Uterus (tissue), 4 donors: ENCODE measurements around the gene ZRANB3. TPM values are rescaled to one million over a fixed set of nuclear protein-coding genes. Genes with fewer than 3 reads are reported as not detected.

Experiments used
- DNase-seq, 2 donors: peaks; one replicate each; pipeline ENCODE4 v3.0.0-alpha.2; 2019 to 2020
- H3K27ac ChIP-seq, 2 donors: fragments of 200-600 bp; sonication (generic); 1 replicate in 1 of 2; 2 replicates in 1 of 2; pipeline ENCODE4 v1.5.1; 2016 to 2018
- H3K27me3 ChIP-seq, 2 donors: fragments of 200-600 bp; sonication (generic); one replicate each; pipeline ENCODE4 v1.5.1; 2018 to 2019; ENCODE audit warnings: control low read depth in 1 of 2
- H3K36me3 ChIP-seq, 2 donors: fragments of 200-600 bp; sonication (generic); one replicate each; pipeline ENCODE4 v1.5.1; 2019; ENCODE audit warnings: control low read depth in 1 of 2
- H3K4me1 ChIP-seq, 2 donors: fragments of 200-600 bp; sonication (generic); one replicate each; pipeline ENCODE4 v1.5.1; 2018 to 2019; ENCODE audit warnings: control low read depth in 1 of 2
- H3K4me3 ChIP-seq, 2 donors: fragments of 200-600 bp; sonication (generic); 1 replicate in 1 of 2; 2 replicates in 1 of 2; pipeline ENCODE4 v1.5.1; 2018 to 2019; ENCODE audit warnings: mild to moderate bottlenecking in 1 of 2
- H3K9me3 ChIP-seq, 2 donors: fragments of 200-600 bp; sonication (generic); one replicate each; pipeline ENCODE4 v1.5.1; 2019; ENCODE audit warnings: control low read depth in 1 of 2
- POLR2A ChIP-seq, 2 donors: fragments of 450-650 bp; IDR thresholded peaks; one replicate each; pipeline ENCODE4 v1.6.1; 2016; ENCODE audit warnings: antibody characterized with exemption in 2 of 2, mild to moderate bottlenecking in 1 of 2, moderate library complexity in 1 of 2
- intact Hi-C: fragments of 100-400 bp; cut with DNase I; formaldehyde crosslinking; loops from one replicate; pipeline ENCODE4 v1.15.1; 2023; ENCODE audit warnings: low total_unique reads
- total RNA-seq, 4 donors: library from RNA; depleted of rRNA in 3 of 4; stranded (reverse); fragments of >200 nt in 3 of 4; gene quantifications; one replicate each; pipeline versions ENCODE4 v1.1.0 to v1.2.4, GENCODE V29; 2014 to 2023
- TF ChIP-seq, protein P1 (sequence below), 4 experiments: fragments of 200-600 bp in 2 of 4; fragments of 450-650 bp in 2 of 4; sonication (generic) in 2 of 4; IDR thresholded peaks; one replicate each; pipeline ENCODE4 v1.5.1; 2016 to 2019; ENCODE audit warnings: antibody characterized with exemption in 4 of 4, mild to moderate bottlenecking in 2 of 4, moderate library complexity in 1 of 4
- donor health status: DM: yes; HTN: yes; CAD: no.

ZRANB3 gene
- total RNA-seq, 4 donors from 2014 or later, result 1.8 to 24.3 (median 5.5) TPM

DNA sequence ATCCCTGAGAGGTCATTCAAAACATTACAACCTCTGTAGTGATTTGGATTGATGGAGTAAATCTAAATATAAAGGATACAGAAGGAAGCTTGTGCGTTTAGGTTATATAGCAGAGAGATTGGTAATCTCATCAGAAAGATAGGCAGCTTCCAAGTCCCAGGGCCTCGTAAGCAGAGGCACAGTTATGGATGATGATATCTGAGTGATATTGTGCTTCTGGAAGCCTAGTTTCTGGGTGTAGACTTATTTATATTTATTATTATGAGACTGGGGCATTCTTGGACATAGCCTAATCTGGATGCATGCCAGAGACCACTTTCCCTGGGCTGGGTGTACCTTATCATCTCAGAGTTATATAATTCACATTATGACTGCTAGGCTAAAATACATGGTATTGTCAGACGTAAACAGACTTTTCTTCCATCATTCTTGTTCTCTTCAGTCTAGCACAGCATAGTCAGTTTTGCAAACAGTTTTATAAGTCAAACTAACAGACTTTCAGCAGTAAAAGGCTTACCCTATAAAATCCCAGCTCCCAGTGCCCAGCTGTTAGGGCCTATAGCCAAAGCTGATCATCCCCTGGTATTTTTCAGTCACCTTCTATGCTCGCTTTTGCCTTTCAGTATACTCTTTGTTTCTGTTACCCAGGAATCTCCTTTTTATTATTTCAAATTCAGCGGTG lies 431.1 kb downstream of the ZRANB3 start:
- H3K9me3 ChIP-seq, result no peaks in the 10 kb centered on the region
- TF ChIP-seq POLR2A (IDR thresholded peaks at IDR 0.05), result no peak
- TF ChIP-seq, protein P1, sequence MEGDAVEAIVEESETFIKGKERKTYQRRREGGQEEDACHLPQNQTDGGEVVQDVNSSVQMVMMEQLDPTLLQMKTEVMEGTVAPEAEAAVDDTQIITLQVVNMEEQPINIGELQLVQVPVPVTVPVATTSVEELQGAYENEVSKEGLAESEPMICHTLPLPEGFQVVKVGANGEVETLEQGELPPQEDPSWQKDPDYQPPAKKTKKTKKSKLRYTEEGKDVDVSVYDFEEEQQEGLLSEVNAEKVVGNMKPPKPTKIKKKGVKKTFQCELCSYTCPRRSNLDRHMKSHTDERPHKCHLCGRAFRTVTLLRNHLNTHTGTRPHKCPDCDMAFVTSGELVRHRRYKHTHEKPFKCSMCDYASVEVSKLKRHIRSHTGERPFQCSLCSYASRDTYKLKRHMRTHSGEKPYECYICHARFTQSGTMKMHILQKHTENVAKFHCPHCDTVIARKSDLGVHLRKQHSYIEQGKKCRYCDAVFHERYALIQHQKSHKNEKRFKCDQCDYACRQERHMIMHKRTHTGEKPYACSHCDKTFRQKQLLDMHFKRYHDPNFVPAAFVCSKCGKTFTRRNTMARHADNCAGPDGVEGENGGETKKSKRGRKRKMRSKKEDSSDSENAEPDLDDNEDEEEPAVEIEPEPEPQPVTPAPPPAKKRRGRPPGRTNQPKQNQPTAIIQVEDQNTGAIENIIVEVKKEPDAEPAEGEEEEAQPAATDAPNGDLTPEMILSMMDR (IDR thresholded peaks at IDR 0.05), result no peak
- H3K36me3 ChIP-seq, result no peaks in the 10 kb centered on the region
- no peak overlapping the region for H3K27ac ChIP-seq
- intact Hi-C loops, result no loop called here
- no peak overlapping the region for H3K4me3 ChIP-seq
- H3K27me3 ChIP-seq, result no peaks in the 10 kb centered on the region
- no peak for DNase-seq
- no peaks in the 10 kb centered on the region for H3K4me1 ChIP-seq

DNA sequence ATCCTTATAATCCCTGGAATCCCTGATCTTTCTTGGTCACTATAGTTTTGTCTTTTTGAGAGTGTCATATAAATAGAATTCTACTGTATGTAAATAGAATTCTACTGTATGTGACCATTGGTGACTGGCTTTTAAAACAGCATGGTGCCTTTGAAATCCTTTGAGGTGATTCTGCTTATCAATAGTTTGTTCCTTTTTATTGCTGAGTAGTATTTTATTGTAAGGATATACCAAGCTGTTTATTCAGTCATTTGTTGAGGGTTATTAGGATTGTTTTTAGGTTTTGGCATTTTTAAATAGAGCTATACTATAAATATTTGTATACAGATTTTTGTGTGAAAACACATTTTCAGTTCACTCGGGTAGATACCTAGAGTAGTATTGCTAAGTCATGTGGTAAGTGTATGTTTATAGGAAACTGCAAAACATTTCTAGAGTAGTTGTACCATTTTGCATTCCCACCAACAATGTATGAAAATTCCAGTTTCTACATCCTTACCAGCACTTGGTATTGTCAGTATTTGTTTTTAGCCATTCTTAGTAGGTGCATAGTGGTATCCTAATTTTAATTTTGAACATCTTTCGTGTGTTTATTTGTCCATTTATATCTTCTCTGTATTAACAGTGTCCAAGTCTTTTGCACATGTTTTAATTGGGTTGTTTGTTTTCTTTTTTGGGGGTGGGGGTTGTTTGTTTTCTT lies 433.3 kb downstream of the ZRANB3 start:
- no peak for DNase-seq

DNA sequence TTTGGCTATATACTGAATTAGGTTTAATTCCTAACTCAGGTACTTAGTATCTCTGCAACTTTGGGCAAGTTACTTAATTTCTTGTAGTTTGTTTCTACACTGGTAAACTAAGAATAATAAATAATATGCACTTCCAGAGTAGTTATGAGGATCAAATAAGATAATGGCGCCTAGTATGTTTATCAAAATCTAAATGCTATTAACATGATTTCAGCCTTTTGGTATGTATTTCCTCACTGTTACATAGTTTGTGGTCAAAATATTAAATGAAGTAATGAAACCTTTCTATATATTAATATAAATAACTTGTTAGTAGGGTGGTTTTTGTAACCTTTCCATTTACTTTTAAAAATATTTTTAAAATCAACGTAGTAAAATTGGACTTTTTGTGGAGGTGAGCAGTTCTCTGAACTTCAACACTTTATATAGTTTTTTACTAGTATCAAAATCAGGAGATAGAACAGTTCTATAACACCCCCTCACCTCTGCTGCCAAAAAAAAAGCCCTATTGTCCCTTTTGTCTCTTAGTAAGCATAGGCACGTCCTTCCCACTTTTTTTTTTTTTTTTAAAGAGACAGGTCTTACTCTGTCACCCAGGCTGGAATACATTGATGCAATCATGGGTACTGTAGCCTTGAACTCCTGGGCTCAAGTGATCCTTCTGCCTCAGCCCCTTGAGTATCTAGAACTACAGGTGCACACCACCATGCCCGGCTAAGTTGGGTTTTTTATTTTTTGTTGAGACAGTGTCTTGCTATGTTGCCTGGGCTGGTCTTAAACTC lies 434.2 kb downstream of the ZRANB3 start:
- no peak for TF ChIP-seq POLR2A (IDR thresholded peaks at IDR 0.05)
- TF ChIP-seq, protein P1 (IDR thresholded peaks at IDR 0.05), result no peak
- H3K9me3 ChIP-seq, result no peaks in the 10 kb centered on the region
- H3K36me3 ChIP-seq, result no peaks in the 10 kb centered on the region
- no peak for DNase-seq
- no peaks in the 10 kb centered on the region for H3K4me1 ChIP-seq
- intact Hi-C loops, result no loop called here
- no peak overlapping the region for H3K4me3 ChIP-seq
- no peaks in the 10 kb centered on the region for H3K27me3 ChIP-seq
- no peak overlapping the region for H3K27ac ChIP-seq

More for the DNA sequence above, 433.3 kb downstream of the ZRANB3 start:
- Histone ChIP-seq H3K36me3 (no peaks in the 10 kb centered on the region), H3K4me3 (no peak overlapping the region), H3K4me1 (no peaks in the 10 kb centered on the region), H3K27ac (no peak overlapping the region), H3K27me3 (no peaks in the 10 kb centered on the region), H3K9me3 (no peaks in the 10 kb centered on the region)
- intact Hi-C loops, result no loop called here
- TF ChIP-seq, protein P1 (IDR thresholded peaks at IDR 0.05), result no peak
- TF ChIP-seq POLR2A (IDR thresholded peaks at IDR 0.05), result no peak

DNA sequence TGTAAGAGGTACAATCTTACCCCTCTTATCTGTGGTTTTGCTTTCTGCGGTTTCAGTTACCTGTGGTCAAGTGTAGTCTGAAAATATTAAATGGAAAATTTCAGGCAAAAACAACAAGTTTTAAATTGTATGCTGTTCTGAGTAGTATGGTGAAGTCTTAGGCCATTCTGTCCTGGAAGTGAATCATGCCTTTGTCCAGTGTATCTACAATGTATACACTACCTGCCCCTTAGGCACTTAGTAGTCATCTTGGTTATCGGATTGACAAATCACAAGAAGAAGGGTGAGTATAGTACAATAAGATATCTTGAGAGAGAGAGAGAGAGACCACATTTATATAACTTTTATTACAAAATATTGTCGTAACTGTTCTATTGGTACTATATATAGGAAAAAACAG lies 435.4 kb downstream of the ZRANB3 start:
- no peak for DNase-seq
- H3K9me3 ChIP-seq, result no peaks in the 10 kb centered on the region
- no peaks in the 10 kb centered on the region for H3K4me1 ChIP-seq
- no peak overlapping the region for H3K4me3 ChIP-seq
- no peak overlapping the region for H3K27ac ChIP-seq
- intact Hi-C loops, result no loop called here
- no peaks in the 10 kb centered on the region for H3K27me3 ChIP-seq
- no peaks in the 10 kb centered on the region for H3K36me3 ChIP-seq
- TF ChIP-seq POLR2A (IDR thresholded peaks at IDR 0.05), result no peak
- TF ChIP-seq, protein P1 (IDR thresholded peaks at IDR 0.05), result no peak

DNA sequence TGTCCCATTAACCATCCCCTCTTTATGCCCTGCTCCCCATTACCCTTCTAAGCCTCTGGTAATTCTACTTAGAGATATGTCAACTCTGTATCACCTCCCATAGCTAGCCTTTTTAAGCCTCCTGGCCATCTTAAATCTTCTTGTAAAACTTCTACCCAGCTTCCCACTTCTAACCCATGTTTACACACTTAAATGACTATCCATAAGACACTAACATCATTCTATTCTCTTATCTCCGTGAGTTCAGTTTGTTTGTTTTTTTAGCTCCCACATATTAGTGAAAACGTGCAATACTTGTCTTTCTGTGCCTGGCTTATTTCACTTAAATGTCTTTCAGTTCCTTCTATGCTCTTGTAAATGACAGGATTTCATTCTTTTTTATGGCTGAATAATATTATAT lies 436.5 kb downstream of the ZRANB3 start:
- no peak for DNase-seq
- no peak for TF ChIP-seq POLR2A (IDR thresholded peaks at IDR 0.05)
- TF ChIP-seq, protein P1 (IDR thresholded peaks at IDR 0.05), result no peak
- H3K27me3 ChIP-seq, result no peaks in the 10 kb centered on the region
- H3K4me1 ChIP-seq, result no peaks in the 10 kb centered on the region
- H3K27ac ChIP-seq, result no peak overlapping the region
- intact Hi-C loops, result no loop called here
- no peaks in the 10 kb centered on the region for H3K9me3 ChIP-seq
- H3K4me3 ChIP-seq, result no peak overlapping the region
- no peaks in the 10 kb centered on the region for H3K36me3 ChIP-seq
